Tibial artery (tissue), 4 donors: ENCODE data around the gene TFAP2E.

Experiments used
- DNase-seq, 2 donors: peaks; one replicate each; pipeline ENCODE4 v3.0.0-alpha.2; 2019
- H3K27ac ChIP-seq, 2 donors: fragments of 200-600 bp; sonication (generic) in 1 of 2; 1 replicate in 1 of 2; 2 replicates in 1 of 2; pipeline ENCODE4 v1.5.1; 2018 to 2019; ENCODE audit warnings: mild to moderate bottlenecking in 1 of 2
- H3K27me3 ChIP-seq, 2 donors: fragments of 200-600 bp; sonication (generic) in 1 of 2; one replicate each; pipeline versions ENCODE4 v1.5.1 to v1.6.0; 2016 to 2019
- H3K36me3 ChIP-seq, 3 donors: fragments of 200-600 bp; sonication (generic) in 2 of 3; one replicate each; pipeline ENCODE4 v1.5.1; 2016 to 2019; ENCODE audit warnings: mild to moderate bottlenecking in 2 of 3
- H3K4me1 ChIP-seq, 4 donors: fragments of 200-600 bp; sonication (generic) in 2 of 4; 1 replicate in 3 of 4; 2 replicates in 1 of 4; pipeline ENCODE4 v1.5.1; 2016 to 2019
- H3K4me3 ChIP-seq, 2 donors: fragments of 200-600 bp; sonication (generic) in 1 of 2; 1 replicate in 1 of 2; 2 replicates in 1 of 2; pipeline ENCODE4 v1.5.1; 2018 to 2019; ENCODE audit warnings: mild to moderate bottlenecking in 2 of 2
- H3K9me3 ChIP-seq, 3 donors: fragments of 200-600 bp; sonication (generic) in 1 of 3; one replicate each; pipeline ENCODE4 v1.5.1; 2016 to 2019
- intact Hi-C: fragments of 100-400 bp; cut with DNase I; formaldehyde crosslinking; loops from one replicate; pipeline ENCODE4 v1.15.0; 2023; ENCODE audit warnings: low total_unique reads
- TF ChIP-seq, protein P1 (sequence below), 2 experiments: fragments of 200-600 bp in 1 of 2; fragments of 450-650 bp in 1 of 2; IDR thresholded peaks; one replicate each; pipeline ENCODE4 v1.5.1; 2017 to 2019; ENCODE audit warnings: antibody characterized with exemption in 2 of 2, mild to moderate bottlenecking in 1 of 2, moderate library complexity in 1 of 2

Gene TFAP2E

GRCh38 chr1:35588197-35588910 lies 15.2 kb downstream of the TFAP2E start:
- H3K9me3 ChIP-seq = no peaks in the 10 kb centered on the region
- no peak overlapping the region for H3K27ac ChIP-seq
- H3K36me3 ChIP-seq = peaks cover 0 to 15% (median 8%) of the 10 kb centered on the region in 3 donors
- intact Hi-C loops = no loop called here
- H3K27me3 ChIP-seq = no peaks in the 10 kb centered on the region
- no peaks in the 10 kb centered on the region for H3K4me1 ChIP-seq
- H3K4me3 ChIP-seq = no peak overlapping the region
- TF ChIP-seq, protein P1, sequence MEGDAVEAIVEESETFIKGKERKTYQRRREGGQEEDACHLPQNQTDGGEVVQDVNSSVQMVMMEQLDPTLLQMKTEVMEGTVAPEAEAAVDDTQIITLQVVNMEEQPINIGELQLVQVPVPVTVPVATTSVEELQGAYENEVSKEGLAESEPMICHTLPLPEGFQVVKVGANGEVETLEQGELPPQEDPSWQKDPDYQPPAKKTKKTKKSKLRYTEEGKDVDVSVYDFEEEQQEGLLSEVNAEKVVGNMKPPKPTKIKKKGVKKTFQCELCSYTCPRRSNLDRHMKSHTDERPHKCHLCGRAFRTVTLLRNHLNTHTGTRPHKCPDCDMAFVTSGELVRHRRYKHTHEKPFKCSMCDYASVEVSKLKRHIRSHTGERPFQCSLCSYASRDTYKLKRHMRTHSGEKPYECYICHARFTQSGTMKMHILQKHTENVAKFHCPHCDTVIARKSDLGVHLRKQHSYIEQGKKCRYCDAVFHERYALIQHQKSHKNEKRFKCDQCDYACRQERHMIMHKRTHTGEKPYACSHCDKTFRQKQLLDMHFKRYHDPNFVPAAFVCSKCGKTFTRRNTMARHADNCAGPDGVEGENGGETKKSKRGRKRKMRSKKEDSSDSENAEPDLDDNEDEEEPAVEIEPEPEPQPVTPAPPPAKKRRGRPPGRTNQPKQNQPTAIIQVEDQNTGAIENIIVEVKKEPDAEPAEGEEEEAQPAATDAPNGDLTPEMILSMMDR (IDR thresholded peaks at IDR 0.05) = no peak
- no peak for DNase-seq

GRCh38 chr1:35589516-35590427 lies 16.7 kb downstream of the TFAP2E start:
- intact Hi-C loops = no loop called here
- Histone ChIP-seq H3K27me3 (no peaks in the 10 kb centered on the region), H3K4me1 (no peaks in the 10 kb centered on the region), H3K4me3 (no peak overlapping the region), H3K9me3 (no peaks in the 10 kb centered on the region), H3K36me3 (peaks cover 0 to 15% (median 8%) of the 10 kb centered on the region in 3 donors), H3K27ac (no peak overlapping the region)
- no peak for DNase-seq
- TF ChIP-seq, protein P1 (IDR thresholded peaks at IDR 0.05) = no peak

- Histone ChIP-seq H3K4me3 (no peak overlapping the region), H3K27ac (no peak overlapping the region), H3K27me3 (no peaks in the 10 kb centered on the region), H3K36me3 (peaks cover 0 to 15% (median 8%) of the 10 kb centered on the region in 3 donors), H3K9me3 (no peaks in the 10 kb centered on the region), H3K4me1 (no peaks in the 10 kb centered on the region)
- TF ChIP-seq, protein P1 (IDR thresholded peaks at IDR 0.05) = no peak
- intact Hi-C loops = no loop called here
- no peak for DNase-seq
Observed at GRCh38 chr1:35590476-35591040, 17.4 kb downstream of the TFAP2E start.

- no peaks in the 10 kb centered on the region for H3K9me3 ChIP-seq
- no peak overlapping the region for H3K4me3 ChIP-seq
- TF ChIP-seq, protein P1 (IDR thresholded peaks at IDR 0.05) = no peak
- H3K4me1 ChIP-seq = no peaks in the 10 kb centered on the region
- peaks cover 0 to 15% (median 8%) of the 10 kb centered on the region in 3 donors for H3K36me3 ChIP-seq
- H3K27me3 ChIP-seq = no peaks in the 10 kb centered on the region
- H3K27ac ChIP-seq = no peak overlapping the region
- no peak for DNase-seq
- intact Hi-C loops = no loop called here
Observed at GRCh38 chr1:35591211-35591610, 18.1 kb downstream of the TFAP2E start.

DNA sequence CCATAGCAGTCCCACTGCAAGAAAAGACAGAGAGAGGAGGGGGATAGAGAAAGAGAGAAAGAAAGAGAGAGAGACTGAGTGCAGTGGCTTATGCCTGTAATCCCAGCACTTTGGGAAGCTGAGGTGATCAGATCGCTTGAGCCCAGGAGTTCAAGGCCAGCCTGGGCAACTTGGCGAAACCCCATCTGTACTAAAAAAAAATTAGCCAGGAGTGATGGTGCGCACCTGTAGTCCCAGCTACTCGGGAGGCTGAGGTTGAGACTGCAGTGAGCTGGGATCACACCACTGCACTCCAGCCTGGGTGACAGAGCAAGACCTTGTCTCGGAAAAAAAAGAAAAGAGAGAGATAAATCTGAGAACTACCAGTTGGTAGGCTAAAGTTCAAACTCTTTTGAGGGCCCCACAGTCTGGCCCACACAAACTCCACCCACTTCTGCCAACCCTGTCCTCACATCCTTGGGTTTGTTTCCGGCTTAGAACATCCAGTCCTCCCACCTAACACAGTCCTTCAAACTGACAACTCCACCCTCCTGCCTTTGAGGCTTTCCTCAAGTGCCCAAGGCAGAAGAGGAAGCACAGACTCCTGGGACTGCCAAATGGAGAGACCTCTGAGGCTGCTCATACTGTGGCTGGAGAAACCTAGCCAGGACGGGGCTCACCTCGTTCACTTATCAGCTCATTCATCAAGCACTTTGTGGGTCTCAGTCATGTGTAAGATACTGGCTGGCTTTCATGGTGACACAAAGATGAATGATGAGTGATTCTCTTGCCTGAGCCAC lies 20.1 kb downstream of the TFAP2E start:
- TF ChIP-seq, protein P1 (IDR thresholded peaks at IDR 0.05) = no peak
- H3K9me3 ChIP-seq = no peaks in the 10 kb centered on the region
- no peak for DNase-seq
- H3K4me3 ChIP-seq = no peak overlapping the region
- intact Hi-C loops = no loop called here
- H3K4me1 ChIP-seq = no peaks in the 10 kb centered on the region
- H3K27ac ChIP-seq = no peak overlapping the region
- peaks cover 0 to 25% (median 8%) of the 10 kb centered on the region in 3 donors for H3K36me3 ChIP-seq
- H3K27me3 ChIP-seq = no peaks in the 10 kb centered on the region
